Measurements from ENCODE around the gene PACRG. TPM values are rescaled to one million over a fixed set of nuclear protein-coding genes. Genes with fewer than 3 reads are reported as not detected.

Gene PACRG
- total and polyA plus RNA-seq, 2 of the 4 experiments (the other 2 are of a cell fraction) = not detected

GRCh38 chr6:163095401-163095800 lies 367.6 kb downstream of the PACRG start:
- no peaks in the 10 kb centered on the region for H3K79me1 ChIP-seq (ENCODE audit: low read depth in 1 of 2, low read length in 2 of 2)
- no peak for ATAC-seq (ENCODE audit: low read depth)
- TF ChIP-seq POLR2A (IDR thresholded peaks at IDR 0.05; ENCODE audit: low read depth, low read length) = no peak
- no peak for TF ChIP-seq MXI1 (IDR thresholded peaks at IDR 0.05; ENCODE audit: borderline replicate concordance, low read depth, low read length)
- TF ChIP-seq NFE2L2 (IDR thresholded peaks at IDR 0.05; ENCODE audit: low read depth, low read length) = no peak
- no peak for TF ChIP-seq RAD21 (IDR thresholded peaks at IDR 0.05; ENCODE audit: low read length)
- TF ChIP-seq MAFK (IDR thresholded peaks at IDR 0.05; ENCODE audit: low read depth, low read length) = no peak
- no peak for TF ChIP-seq CTCF (conservative IDR thresholded peaks at IDR 0.05; ENCODE audit: low read depth, low read length)
- no peak for TF ChIP-seq SMC3 (IDR thresholded peaks at IDR 0.05; ENCODE audit: low read depth, low read length)
- TF ChIP-seq FOS (IDR thresholded peaks at IDR 0.05; ENCODE audit: low read depth, low read length) = no peak
- TF ChIP-seq CHD1 (IDR thresholded peaks at IDR 0.05; ENCODE audit: low read depth, low read length) = no peak
- TF ChIP-seq MAZ (IDR thresholded peaks at IDR 0.05; ENCODE audit: borderline replicate concordance, low read depth, low read length) = no peak
- no peak for TF ChIP-seq RFX5 (IDR thresholded peaks at IDR 0.05; ENCODE audit: low read depth, low read length)
- TF ChIP-seq USF2 (IDR thresholded peaks at IDR 0.05; ENCODE audit: low read depth, low read length) = no peak
- TF ChIP-seq, protein P1, sequence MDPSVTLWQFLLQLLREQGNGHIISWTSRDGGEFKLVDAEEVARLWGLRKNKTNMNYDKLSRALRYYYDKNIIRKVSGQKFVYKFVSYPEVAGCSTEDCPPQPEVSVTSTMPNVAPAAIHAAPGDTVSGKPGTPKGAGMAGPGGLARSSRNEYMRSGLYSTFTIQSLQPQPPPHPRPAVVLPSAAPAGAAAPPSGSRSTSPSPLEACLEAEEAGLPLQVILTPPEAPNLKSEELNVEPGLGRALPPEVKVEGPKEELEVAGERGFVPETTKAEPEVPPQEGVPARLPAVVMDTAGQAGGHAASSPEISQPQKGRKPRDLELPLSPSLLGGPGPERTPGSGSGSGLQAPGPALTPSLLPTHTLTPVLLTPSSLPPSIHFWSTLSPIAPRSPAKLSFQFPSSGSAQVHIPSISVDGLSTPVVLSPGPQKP (IDR thresholded peaks at IDR 0.05; ENCODE audit: borderline replicate concordance, low read depth, low read length) = no peak
- no peak for TF ChIP-seq RCOR1 (IDR thresholded peaks at IDR 0.05; ENCODE audit: insufficient replicate concordance, low read length)
- no peak for TF ChIP-seq BHLHE40 (IDR thresholded peaks at IDR 0.05; ENCODE audit: low read depth, low read length)
- TF ChIP-seq CEBPB (IDR thresholded peaks at IDR 0.05; ENCODE audit: low read depth, low read length) = no peak
- no peak overlapping the region for H4K5ac ChIP-seq (ENCODE audit: low read depth, low read length)
- no peak overlapping the region for H2AK9ac ChIP-seq (replicated peaks; ENCODE audit: low read depth, low read length, poor library complexity)
- in situ Hi-C loops (cut with MboI; ENCODE audit: low sequenced_read_pairs) (no loop called here), intact Hi-C loops (cut with micrococcal nuclease) (no loop called here), dilution Hi-C loops (cut with HindIII; ENCODE audit: low sequenced_read_pairs, unreplicated experiment) (no loop called here)
- no peaks in the 10 kb centered on the region for H4K20me1 ChIP-seq (ENCODE audit: insufficient read depth, low read length)
- ChIA-PET CTCF (no interaction called here), POLR2A (ENCODE audit: unreplicated experiment) (no interaction called here)
- no peaks in the 10 kb centered on the region for H3K27me3 ChIP-seq (ENCODE audit: control insufficient read depth, insufficient read depth, low read length)
- H2BK20ac ChIP-seq (ENCODE audit: low read depth, low read length) = no peak overlapping the region
- H3K9me3 ChIP-seq (ENCODE audit: control insufficient read depth, insufficient read depth, low read length) = peaks cover 22% of the 10 kb centered on the region
- H3K14ac ChIP-seq (replicated peaks; ENCODE audit: low read depth, low read length) = no peak overlapping the region
- no peak overlapping the region for H2BK15ac ChIP-seq (ENCODE audit: low read depth, low read length)
- no peak overlapping the region for H3K4ac ChIP-seq (ENCODE audit: low read depth, low read length)
- no TSS peak for BruUV-seq (replicated peaks)
- H3K36me3 ChIP-seq (ENCODE audit: control insufficient read depth, insufficient read depth, low read length) = no peaks in the 10 kb centered on the region
- no peak overlapping the region for H2AFZ ChIP-seq (replicated peaks; ENCODE audit: low read length, poor library complexity)
- no peak for DNase-seq
- WGBS, 2 experiments (ENCODE audit: extremely low coverage in 2 of 2, insufficient read length in 1 of 2) = 82% methylated on average over 3 of the region's 9 CpGs; no CpG with 5 or more reads in 1 of the 2 experiments
- H3K4me1 ChIP-seq (ENCODE audit: control insufficient read depth, insufficient read depth, low read length) = no peaks in the 10 kb centered on the region
- H4K8ac ChIP-seq (ENCODE audit: low read depth in 2 of 2, low read length in 2 of 2) = no peak overlapping the region
- H2BK120ac ChIP-seq (ENCODE audit: low read depth, low read length) = no peak overlapping the region
- H3K4me2 ChIP-seq (ENCODE audit: low read depth, low read length) = no peak overlapping the region
- H4K91ac ChIP-seq (ENCODE audit: insufficient read depth, low read depth, low read length) = no peak overlapping the region
- no peak overlapping the region for H3K56ac ChIP-seq (ENCODE audit: extremely low read depth, insufficient read depth, low read length)
- H2AK5ac ChIP-seq (ENCODE audit: low read depth, low read length) = no peak overlapping the region
- no peaks in the 10 kb centered on the region for H3K9me1 ChIP-seq (ENCODE audit: insufficient read depth, low read length)
- no peak overlapping the region for H3K4me3 ChIP-seq (ENCODE audit: insufficient read depth, low read depth, low read length)
- H3K18ac ChIP-seq (ENCODE audit: low read depth, low read length) = no peak overlapping the region
- no peak overlapping the region for H3K27ac ChIP-seq (ENCODE audit: insufficient read depth, low read length)
- no peak overlapping the region for H3K9ac ChIP-seq (ENCODE audit: low read depth, low read length)
- no peak overlapping the region for H3K23ac ChIP-seq (ENCODE audit: low read depth, low read length)
- H2BK5ac ChIP-seq (ENCODE audit: low read depth, low read length, poor library complexity, severe bottlenecking) = no peak overlapping the region
